ENCODE results near the gene YBX2.

YBX2 gene

GRCh38 chr17:7318121-7318860 is 23.9 kb upstream of the YBX2 start:
- no peak for TF ChIP-seq ZFX (IDR thresholded peaks at IDR 0.05)
- TF ChIP-seq CTCF (conservative IDR thresholded peaks at IDR 0.05) = no peak
- no peak overlapping the region for H3K27ac ChIP-seq

GRCh38 chr17:7317161-7317803 is 22.8 kb upstream of the YBX2 start:
- H3K27ac ChIP-seq = no peak overlapping the region
- no peak for TF ChIP-seq ZFX (IDR thresholded peaks at IDR 0.05)
- no peak for TF ChIP-seq CTCF (conservative IDR thresholded peaks at IDR 0.05)

- TF ChIP-seq CTCF (conservative IDR thresholded peaks at IDR 0.05) = no peak
- no peak for TF ChIP-seq ZFX (IDR thresholded peaks at IDR 0.05)
- H3K27ac ChIP-seq = peak overlapping the region; percentile 85
Observed at GRCh38 chr17:7315570-7316235, 21.3 kb upstream of the YBX2 start.

- peak within 1 kb of the TSS; percentile 85 for H3K27ac ChIP-seq
- TF ChIP-seq ZFX (IDR thresholded peaks at IDR 0.05) = peak; percentile 75; the same call in 1 of the 2 replicates
- no peak for TF ChIP-seq CTCF (conservative IDR thresholded peaks at IDR 0.05)
Observed at GRCh38 chr17:7314719-7315569, 20.5 kb upstream of the YBX2 start, which contains the start of gene GPS2. GPS2 (minus strand) TSS chr17:7315360; CDS start chr17:7315052, 308 bp downstream.

GRCh38 chr17:7313890-7314718 is 19.7 kb upstream of the YBX2 start:
- H3K27ac ChIP-seq = peak overlapping the region; percentile 85

More at GRCh38 chr17:7313890-7314718, 19.7 kb upstream of the YBX2 start:
- TF ChIP-seq ZFX (IDR thresholded peaks at IDR 0.05) = no peak
- no peak for TF ChIP-seq CTCF (conservative IDR thresholded peaks at IDR 0.05)
